GM12878 (cell line): Measurements from ENCODE around the gene P2RX7.

Experiments
- EGR1 ChIP-seq, 2 experiments: IDR thresholded peaks; 1 replicate in 1 of 2; 2 replicates in 1 of 2; pipeline ENCODE4 v1.6.1; 2011 to 2012; ENCODE audit warnings: low read depth in 2 of 2, low read length in 2 of 2, borderline replicate concordance in 1 of 2, mild to moderate bottlenecking in 1 of 2, moderate library complexity in 1 of 2
- ELK1 ChIP-seq: IDR thresholded peaks from 2 replicates; pipeline ENCODE4 v1.6.1; 2012; ENCODE audit warnings: low read depth, low read length, improper control_type of control experiment
- MYC ChIP-seq: IDR thresholded peaks from 2 replicates; pipeline ENCODE4 v1.6.1; 2011; ENCODE audit warnings: mild to moderate bottlenecking, low read length, moderate library complexity, inconsistent platforms; ENCODE audit not compliant: insufficient read depth, insufficient replicate concordance, insufficient read length, severe bottlenecking
- TARDBP ChIP-seq: IDR thresholded peaks from 2 replicates; pipeline ENCODE4 v1.6.1; 2016; ENCODE audit warnings: borderline replicate concordance
- TF ChIP-seq, protein P1 (sequence below), 3 experiments: IDR thresholded peaks in 2 of 3; conservative IDR thresholded peaks in 1 of 3; 2 replicates each; pipeline ENCODE4 v1.5.1; 2011; ENCODE audit warnings: low read depth in 3 of 3, low read length in 3 of 3, mild to moderate bottlenecking in 3 of 3, control low read depth in 2 of 3, moderate library complexity in 2 of 3, inconsistent platforms in 1 of 3, mixed read lengths in 1 of 3; ENCODE audit not compliant: control insufficient read depth in 2 of 3, insufficient read depth in 1 of 3; ENCODE audit errors: extremely low read depth in 1 of 3

GRCh38 chr12:121212875-121213274 lies 80.2 kb downstream of the P2RX7 start:
- TF ChIP-seq, protein P1, sequence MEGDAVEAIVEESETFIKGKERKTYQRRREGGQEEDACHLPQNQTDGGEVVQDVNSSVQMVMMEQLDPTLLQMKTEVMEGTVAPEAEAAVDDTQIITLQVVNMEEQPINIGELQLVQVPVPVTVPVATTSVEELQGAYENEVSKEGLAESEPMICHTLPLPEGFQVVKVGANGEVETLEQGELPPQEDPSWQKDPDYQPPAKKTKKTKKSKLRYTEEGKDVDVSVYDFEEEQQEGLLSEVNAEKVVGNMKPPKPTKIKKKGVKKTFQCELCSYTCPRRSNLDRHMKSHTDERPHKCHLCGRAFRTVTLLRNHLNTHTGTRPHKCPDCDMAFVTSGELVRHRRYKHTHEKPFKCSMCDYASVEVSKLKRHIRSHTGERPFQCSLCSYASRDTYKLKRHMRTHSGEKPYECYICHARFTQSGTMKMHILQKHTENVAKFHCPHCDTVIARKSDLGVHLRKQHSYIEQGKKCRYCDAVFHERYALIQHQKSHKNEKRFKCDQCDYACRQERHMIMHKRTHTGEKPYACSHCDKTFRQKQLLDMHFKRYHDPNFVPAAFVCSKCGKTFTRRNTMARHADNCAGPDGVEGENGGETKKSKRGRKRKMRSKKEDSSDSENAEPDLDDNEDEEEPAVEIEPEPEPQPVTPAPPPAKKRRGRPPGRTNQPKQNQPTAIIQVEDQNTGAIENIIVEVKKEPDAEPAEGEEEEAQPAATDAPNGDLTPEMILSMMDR (IDR thresholded peaks at IDR 0.05 in 2 of 3, conservative IDR thresholded peaks at IDR 0.05 in 1 of 3; ENCODE audit: control insufficient read depth in 2 of 3, extremely low read depth in 1 of 3, insufficient read depth in 1 of 3, low read depth in 3 of 3, low read length in 3 of 3) = no peak
- no peak for TF ChIP-seq ELK1
- no peak for TF ChIP-seq EGR1 (IDR thresholded peaks at IDR 0.05; ENCODE audit: borderline replicate concordance in 1 of 2, low read depth in 2 of 2, low read length in 2 of 2)
- no peak for TF ChIP-seq TARDBP
- no peak for TF ChIP-seq MYC
